ENCODE measurements around the gene SAE1. TPM values are rescaled to one million over a fixed set of nuclear protein-coding genes. Genes with fewer than 3 reads are reported as not detected.

SAE1 gene
- total and polyA plus RNA-seq, 2 donors (not counting 1 experiment from before 2014, with no cell fraction given): 26.5 to 45.1 TPM

DNA sequence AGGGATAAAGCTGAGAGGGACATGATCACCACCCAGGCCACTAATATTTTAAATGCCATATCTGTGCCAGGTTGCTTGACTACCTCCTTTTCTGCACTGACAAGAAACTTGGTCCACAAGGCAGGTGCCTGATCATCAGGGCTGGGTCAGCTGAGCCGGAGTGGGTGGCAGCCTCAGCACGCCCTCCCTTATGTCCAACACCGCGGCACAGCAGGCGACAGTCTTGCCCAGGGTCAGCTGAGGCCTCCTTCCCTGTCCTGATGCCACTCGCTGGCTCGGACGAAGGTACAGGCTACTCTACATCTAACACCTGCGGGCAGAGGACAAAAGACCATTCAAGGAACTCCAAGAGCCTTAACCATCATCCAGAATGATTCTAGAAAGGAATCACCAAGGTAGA lies 33.9 kb upstream of the SAE1 start:
- Histone ChIP-seq H3K4me2 (replicated peaks; ENCODE audit: low read depth, low read length, poor library complexity, severe bottlenecking) (no peak overlapping the region), H4K20me1 (ENCODE audit: control insufficient read depth, insufficient read depth, low read length, poor library complexity, severe bottlenecking) (peaks cover 49% of the 10 kb centered on the region), H3K9me3 (ENCODE audit: control extremely low read depth in 1 of 3, control insufficient read depth in 2 of 3, insufficient read depth in 1 of 3, low read length in 2 of 3) (no peaks in the 10 kb centered on the region), H3K36me3 (replicated peaks in 1 of 2; ENCODE audit: control extremely low read depth in 1 of 2, control insufficient read depth in 1 of 2, extremely low read depth in 1 of 2, insufficient read depth in 2 of 2, low read length in 1 of 2) (peaks cover 0 to 36% of the 10 kb centered on the region in 2 experiments), H3K27ac (ENCODE audit: low read length in 2 of 2) (no peak overlapping the region), H2AFZ (ENCODE audit: insufficient read depth, low read depth, low read length, poor library complexity, severe bottlenecking) (no peak overlapping the region), H3K4me1 (ENCODE audit: control insufficient read depth in 2 of 2, insufficient read depth in 2 of 2, low read length in 2 of 2) (peaks cover 5 to 33% of the 10 kb centered on the region in 2 donors), H3K79me2 (ENCODE audit: control insufficient read depth, insufficient read depth, low read length) (peaks cover 88% of the 10 kb centered on the region), H3K9ac (ENCODE audit: low read length) (no peak overlapping the region), H3K4me3 (ENCODE audit: control extremely low read depth in 1 of 5, extremely low read depth in 1 of 5, insufficient read depth in 1 of 5, low read depth in 2 of 5, low read length in 4 of 5) (no peak overlapping the region), H3K27me3 (replicated peaks in 1 of 4; ENCODE audit: control extremely low read depth in 1 of 4, control insufficient read depth in 3 of 4, insufficient read depth in 4 of 4, low read length in 3 of 4) (no peaks in the 10 kb centered on the region)
- 99% methylated on average over 8 of the region's 9 CpGs for WGBS (ENCODE audit: insufficient coverage)
- ChIA-PET POLR2A (interaction anchor here (1.3 kb wide), 1 partner anchor 14 kb away, joined by 9 read pairs; no protein-coding TSS in a partner anchor), CTCF (interaction anchor here (1.0 to 1.1 kb wide), 2 partner anchors 29 to 114 kb away, joined by 3 read pairs; no protein-coding TSS in a partner anchor)
- no peak overlapping the region for H3K4me3 Mint-ChIP-seq
- H3K4me1 Mint-ChIP-seq: peaks cover 42% of the 10 kb centered on the region
- intact Hi-C loops (cut with micrococcal nuclease): no loop called here
- ATAC-seq (ENCODE audit: low read depth) (no peak), DNase-seq (no peak)
- TF ChIP-seq, protein P1, sequence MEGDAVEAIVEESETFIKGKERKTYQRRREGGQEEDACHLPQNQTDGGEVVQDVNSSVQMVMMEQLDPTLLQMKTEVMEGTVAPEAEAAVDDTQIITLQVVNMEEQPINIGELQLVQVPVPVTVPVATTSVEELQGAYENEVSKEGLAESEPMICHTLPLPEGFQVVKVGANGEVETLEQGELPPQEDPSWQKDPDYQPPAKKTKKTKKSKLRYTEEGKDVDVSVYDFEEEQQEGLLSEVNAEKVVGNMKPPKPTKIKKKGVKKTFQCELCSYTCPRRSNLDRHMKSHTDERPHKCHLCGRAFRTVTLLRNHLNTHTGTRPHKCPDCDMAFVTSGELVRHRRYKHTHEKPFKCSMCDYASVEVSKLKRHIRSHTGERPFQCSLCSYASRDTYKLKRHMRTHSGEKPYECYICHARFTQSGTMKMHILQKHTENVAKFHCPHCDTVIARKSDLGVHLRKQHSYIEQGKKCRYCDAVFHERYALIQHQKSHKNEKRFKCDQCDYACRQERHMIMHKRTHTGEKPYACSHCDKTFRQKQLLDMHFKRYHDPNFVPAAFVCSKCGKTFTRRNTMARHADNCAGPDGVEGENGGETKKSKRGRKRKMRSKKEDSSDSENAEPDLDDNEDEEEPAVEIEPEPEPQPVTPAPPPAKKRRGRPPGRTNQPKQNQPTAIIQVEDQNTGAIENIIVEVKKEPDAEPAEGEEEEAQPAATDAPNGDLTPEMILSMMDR (IDR thresholded peaks at IDR 0.05): no peak
- no peak for TF ChIP-seq EZH2 (IDR thresholded peaks at IDR 0.05; ENCODE audit: borderline replicate concordance, insufficient read depth, low read depth, low read length, poor library complexity, severe bottlenecking)
- no peaks in the 10 kb centered on the region for H3K9me3 Mint-ChIP-seq (ENCODE audit: insufficient read depth)
- no peaks in the 10 kb centered on the region for H3K27me3 Mint-ChIP-seq
- H3K27ac Mint-ChIP-seq: peak overlapping the region; percentile 17

DNA sequence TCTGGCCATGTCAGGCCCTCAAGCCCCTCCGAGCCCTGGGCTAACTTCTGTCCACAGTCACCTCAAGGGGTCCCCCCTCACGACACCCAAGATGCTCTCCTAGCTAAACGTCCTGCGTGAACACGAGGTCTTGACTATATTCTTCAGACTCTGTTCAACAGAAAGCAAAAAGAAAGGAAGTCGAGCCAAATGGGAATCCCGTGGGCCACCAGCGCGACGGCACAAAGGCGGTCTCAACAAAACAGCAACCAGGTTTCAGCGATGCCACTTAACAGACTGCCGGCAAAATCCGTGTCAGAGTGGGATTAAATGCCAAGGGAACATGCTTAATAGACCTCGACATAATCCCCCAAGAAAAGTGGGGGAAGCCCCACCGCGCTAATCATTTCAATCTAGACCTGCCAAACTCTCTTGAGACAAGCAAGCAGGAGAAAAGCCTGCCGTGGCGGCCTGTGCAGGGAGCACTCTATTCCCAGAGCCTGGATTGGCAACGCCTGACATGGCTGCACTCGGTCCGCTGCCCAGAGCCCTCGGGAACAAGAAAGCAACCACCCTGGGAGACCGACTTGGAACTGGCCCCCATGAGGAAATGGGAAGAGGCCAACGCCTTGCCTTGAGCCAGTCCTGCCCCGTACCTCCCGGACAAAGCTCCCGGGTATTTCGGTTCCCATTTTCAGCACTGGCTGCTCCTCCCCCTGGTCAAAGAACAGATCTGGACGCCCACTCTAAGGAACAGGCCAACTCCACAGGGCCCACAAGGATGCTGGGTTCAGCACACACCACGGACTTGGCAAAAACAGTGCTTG lies 33.0 kb upstream of the SAE1 start:
- ATAC-seq (ENCODE audit: low read depth) (no peak), DNase-seq (no peak)
- H3K27me3 ChIP-seq (replicated peaks in 1 of 4; ENCODE audit: control extremely low read depth in 1 of 4, control insufficient read depth in 3 of 4, insufficient read depth in 4 of 4, low read length in 3 of 4): no peaks in the 10 kb centered on the region
- H3K9ac ChIP-seq (ENCODE audit: low read length): no peak overlapping the region
- H3K4me2 ChIP-seq (replicated peaks; ENCODE audit: low read depth, low read length, poor library complexity, severe bottlenecking): no peak overlapping the region
- ChIA-PET POLR2A (interaction anchor here (1.3 kb wide), 1 partner anchor 14 kb away, joined by 3 read pairs; no protein-coding TSS in a partner anchor), CTCF (interaction anchor here (1.0 kb wide), 1 partner anchor 28 kb away, joined by 3 read pairs; no protein-coding TSS in a partner anchor)
- peaks cover 89% of the 10 kb centered on the region for H3K79me2 ChIP-seq (ENCODE audit: control insufficient read depth, insufficient read depth, low read length)
- intact Hi-C loops (cut with micrococcal nuclease): no loop called here
- WGBS (ENCODE audit: insufficient coverage): 95% methylated on average over 31 of the region's 31 CpGs
- no peak overlapping the region for H3K27ac ChIP-seq (ENCODE audit: low read length in 2 of 2)
- H3K9me3 Mint-ChIP-seq (ENCODE audit: insufficient read depth): no peaks in the 10 kb centered on the region
- H3K4me3 ChIP-seq (ENCODE audit: control extremely low read depth in 1 of 5, extremely low read depth in 1 of 5, insufficient read depth in 1 of 5, low read depth in 2 of 5, low read length in 4 of 5): no peak overlapping the region
- peaks cover 5 to 33% of the 10 kb centered on the region in 2 donors for H3K4me1 ChIP-seq (ENCODE audit: control insufficient read depth in 2 of 2, insufficient read depth in 2 of 2, low read length in 2 of 2)
- H2AFZ ChIP-seq (ENCODE audit: insufficient read depth, low read depth, low read length, poor library complexity, severe bottlenecking): no peak overlapping the region
- H3K36me3 ChIP-seq (replicated peaks in 1 of 2; ENCODE audit: control extremely low read depth in 1 of 2, control insufficient read depth in 1 of 2, extremely low read depth in 1 of 2, insufficient read depth in 2 of 2, low read length in 1 of 2): peaks cover 0 to 29% of the 10 kb centered on the region in 2 experiments
- H4K20me1 ChIP-seq (ENCODE audit: control insufficient read depth, insufficient read depth, low read length, poor library complexity, severe bottlenecking): peaks cover 49% of the 10 kb centered on the region
- no peak overlapping the region for H3K4me3 Mint-ChIP-seq
- H3K27me3 Mint-ChIP-seq: no peaks in the 10 kb centered on the region
- H3K27ac Mint-ChIP-seq: no peak overlapping the region
- TF ChIP-seq, protein P1 (IDR thresholded peaks at IDR 0.05): no peak
- no peak for TF ChIP-seq EZH2 (IDR thresholded peaks at IDR 0.05; ENCODE audit: borderline replicate concordance, insufficient read depth, low read depth, low read length, poor library complexity, severe bottlenecking)
- no peaks in the 10 kb centered on the region for H3K9me3 ChIP-seq (ENCODE audit: control extremely low read depth in 1 of 3, control insufficient read depth in 2 of 3, insufficient read depth in 1 of 3, low read length in 2 of 3)
- H3K4me1 Mint-ChIP-seq: peaks cover 49% of the 10 kb centered on the region
